Cardiac fibroblast (primary cell): ENCODE measurements around the gene EDEM1.
A peak's percentile ranks its signal among the peaks of the same experiment; 100 is the strongest.

ENCODE experiments used
- DNase-seq, 2 donors: peaks; one replicate each; pipeline versions ENCODE4 v3.0.0 to v3.0.0-alpha.2; 2010; ENCODE audit warnings: low read depth in 2 of 2
- H3K4me3 ChIP-seq, 2 donors: replicated peaks in 1 of 2; 1 replicate in 1 of 2; 2 replicates in 1 of 2; pipeline ENCODE4 v1.5.1; 2011; ENCODE audit warnings: low read depth in 2 of 2, low read length in 2 of 2, mild to moderate bottlenecking in 2 of 2, moderate library complexity in 1 of 2
- CTCF ChIP-seq: IDR thresholded peaks from one replicate; pipeline ENCODE4 v1.5.1; 2011; ENCODE audit warnings: low read depth, mild to moderate bottlenecking, low read length, inconsistent platforms

EDEM1 gene

GRCh38 chr3:5187156-5187919, at the start of gene EDEM1:
EDEM1 (plus strand) TSS chr3:5187707; CDS start chr3:5187806, 99 bp downstream.
- peak within 1 kb of the TSS; percentile 72 to 88 for H3K4me3 ChIP-seq
- TF ChIP-seq CTCF, result no peak
- peak; percentile 95 to 98 for DNase-seq

- no peak for TF ChIP-seq CTCF
- H3K4me3 ChIP-seq, result no peak overlapping the region
Measured at GRCh38 chr3:5138214-5138981, 49.1 kb upstream of the EDEM1 start.

GRCh38 chr3:5140230-5140621, 47.3 kb upstream of the EDEM1 start:
- DNase-seq, result no peak
- TF ChIP-seq CTCF, result no peak
- H3K4me3 ChIP-seq, result no peak overlapping the region

More at GRCh38 chr3:5138214-5138981, 49.1 kb upstream of the EDEM1 start:
- peak; percentile 39 to 50 for DNase-seq

GRCh38 chr3:5140839-5141238, 46.7 kb upstream of the EDEM1 start:
- no peak for DNase-seq
- no peak for TF ChIP-seq CTCF
- H3K4me3 ChIP-seq, result no peak overlapping the region

GRCh38 chr3:5141760-5142159, 45.7 kb upstream of the EDEM1 start:
- TF ChIP-seq CTCF, result no peak
- no peak overlapping the region for H3K4me3 ChIP-seq
- no peak for DNase-seq

GRCh38 chr3:5143464-5143863, 44.0 kb upstream of the EDEM1 start:
- DNase-seq, result no peak
- TF ChIP-seq CTCF, result no peak
- no peak overlapping the region for H3K4me3 ChIP-seq
